ENCODE data around the gene STK40. TPM values are rescaled to one million over a fixed set of nuclear protein-coding genes. Genes with fewer than 3 reads are reported as not detected.

STK40 gene
- total RNA-seq, 2 donors from 2014 or later = 32.9 to 49.8 TPM

DNA sequence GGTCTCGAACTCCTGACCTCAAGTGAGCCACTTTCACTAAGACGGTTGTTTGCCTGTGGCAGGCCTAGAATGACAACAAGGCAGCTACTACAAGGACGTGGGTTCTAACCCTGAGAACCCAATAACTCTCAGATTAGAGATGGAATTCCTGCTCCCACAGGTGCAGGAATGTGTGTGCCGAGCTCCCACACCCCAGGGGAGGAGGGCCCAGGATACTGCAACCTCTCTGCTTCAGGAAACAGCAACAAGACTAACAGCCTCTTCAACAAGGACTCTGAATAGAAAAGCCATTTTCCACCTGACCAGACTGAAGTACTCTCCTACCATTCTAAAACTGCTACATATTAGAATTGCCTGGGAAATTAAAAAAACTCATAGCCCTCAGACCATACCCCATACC is 7.1 kb upstream of the STK40 start:
- Mint-ChIP-seq H3K27me3 (no peaks in the 10 kb centered on the region), H3K36me3 (ENCODE audit: low read depth) (peaks cover 9% of the 10 kb centered on the region), H3K27ac (no peak overlapping the region), H3K4me1 (peaks cover 23% of the 10 kb centered on the region), H3K4me3 (no peak overlapping the region)
- no peak for DNase-seq
- H3K9me3 ChIP-seq (ENCODE audit: control insufficient read depth, low read length, poor library complexity, severe bottlenecking) = no peaks in the 10 kb centered on the region
- no peak for ATAC-seq

DNA sequence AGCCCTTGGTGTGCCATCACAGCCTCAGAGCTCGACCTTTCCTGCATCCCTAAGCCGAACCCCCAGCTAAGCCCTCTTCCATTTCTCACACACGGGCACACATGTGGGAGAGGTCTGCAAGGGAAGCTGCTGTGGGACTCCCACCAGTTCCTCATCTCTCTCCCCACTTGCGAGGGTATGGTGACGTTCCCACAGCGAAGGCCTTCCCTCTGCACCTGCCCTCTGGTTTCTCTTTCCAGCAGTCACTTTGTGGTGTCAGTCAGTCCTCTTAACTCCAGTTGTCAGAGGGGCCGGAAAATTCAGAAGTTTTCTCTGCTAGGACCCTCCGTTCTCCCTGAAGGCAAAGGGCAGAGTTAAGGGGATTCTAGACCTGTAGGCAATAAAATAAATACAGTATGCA is 5.5 kb upstream of the STK40 start:
- H3K4me1 Mint-ChIP-seq = peaks cover 20% of the 10 kb centered on the region
- peak overlapping the region; percentile 51 for H3K27ac Mint-ChIP-seq

DNA sequence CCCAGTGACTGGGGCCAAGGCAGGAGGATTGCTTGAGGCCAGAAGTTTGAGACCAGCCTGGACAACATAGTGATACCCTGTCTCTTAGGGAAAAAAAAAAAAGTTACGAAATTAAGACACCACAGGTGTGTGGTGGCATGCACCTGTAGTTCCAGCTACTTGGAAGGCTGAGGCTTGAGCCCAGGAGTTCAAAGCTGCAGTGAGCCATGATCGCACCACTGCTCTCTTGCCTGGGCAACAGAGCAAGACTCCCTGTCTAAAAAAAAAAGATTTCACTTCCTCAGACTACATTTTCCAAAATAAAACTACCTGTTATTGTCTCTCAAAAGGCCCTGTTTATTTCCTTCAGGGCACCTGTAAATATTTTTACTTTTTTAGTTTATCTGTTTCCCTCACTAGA is 4.7 kb upstream of the STK40 start:
- Mint-ChIP-seq H3K4me3 (no peak overlapping the region), H3K4me1 (peaks cover 20% of the 10 kb centered on the region)
- no peak for ATAC-seq

More for the DNA sequence above, 5.5 kb upstream of the STK40 start:
- Mint-ChIP-seq H3K36me3 (ENCODE audit: low read depth) (peaks cover 6% of the 10 kb centered on the region), H3K27me3 (no peaks in the 10 kb centered on the region), H3K4me3 (no peak overlapping the region)
- ATAC-seq (no peak), DNase-seq (no peak)
- no peaks in the 10 kb centered on the region for H3K9me3 ChIP-seq (ENCODE audit: control insufficient read depth, low read length, poor library complexity, severe bottlenecking)

DNA sequence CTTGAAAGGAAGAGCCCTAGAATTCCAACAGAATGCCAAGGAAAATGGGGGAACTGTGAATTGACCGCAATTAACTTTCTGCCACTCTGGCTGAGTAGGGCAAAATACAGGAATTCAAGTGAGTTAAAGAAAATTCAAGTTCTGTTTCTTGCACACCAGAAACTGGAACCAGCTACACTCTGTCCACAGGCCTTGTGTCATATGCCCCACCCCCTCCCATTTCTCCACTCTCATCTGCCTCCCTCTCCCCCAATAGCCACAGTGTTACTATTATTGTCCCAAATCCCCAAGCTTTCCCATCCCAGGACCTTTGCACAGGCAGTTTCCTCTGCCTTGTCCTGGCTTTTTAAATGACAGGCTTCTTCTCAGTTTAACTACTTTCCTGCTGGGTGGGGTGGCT is 4.3 kb upstream of the STK40 start:
- Mint-ChIP-seq H3K36me3 (ENCODE audit: low read depth) (peaks cover 6% of the 10 kb centered on the region), H3K4me3 (no peak overlapping the region), H3K4me1 (peaks cover 20% of the 10 kb centered on the region), H3K27ac (peak overlapping the region; percentile 51), H3K27me3 (no peaks in the 10 kb centered on the region)
- no peaks in the 10 kb centered on the region for H3K9me3 ChIP-seq (ENCODE audit: control insufficient read depth, low read length, poor library complexity, severe bottlenecking)
- ATAC-seq (no peak), DNase-seq (no peak)

More for the DNA sequence above, 4.7 kb upstream of the STK40 start:
- H3K27me3 Mint-ChIP-seq = no peaks in the 10 kb centered on the region
- H3K27ac Mint-ChIP-seq = peak overlapping the region; percentile 51
- H3K9me3 ChIP-seq (ENCODE audit: control insufficient read depth, low read length, poor library complexity, severe bottlenecking) = no peaks in the 10 kb centered on the region
- DNase-seq = no peak
- peaks cover 6% of the 10 kb centered on the region for H3K36me3 Mint-ChIP-seq (ENCODE audit: low read depth)

DNA sequence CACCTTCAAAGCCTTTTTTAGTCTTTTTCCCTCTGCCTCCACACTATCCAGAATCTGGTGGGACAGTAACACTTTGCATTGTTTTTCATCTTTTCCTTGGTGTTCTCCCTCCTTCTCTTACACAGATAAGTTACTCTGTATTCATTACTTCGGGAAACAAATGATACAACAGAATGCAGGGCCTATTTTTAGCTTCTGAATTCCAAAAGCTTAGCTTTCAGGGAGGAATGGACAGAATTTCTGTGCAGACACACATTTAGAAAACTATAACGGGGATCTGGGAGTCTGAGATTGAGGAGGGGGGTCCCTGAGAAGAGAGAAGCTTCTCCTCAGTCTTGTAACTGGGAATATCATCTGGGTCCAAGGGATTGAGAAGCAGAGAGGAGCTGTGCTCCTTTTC is 3.5 kb upstream of the STK40 start:
- Mint-ChIP-seq H3K27ac (peak overlapping the region; percentile 56), H3K36me3 (ENCODE audit: low read depth) (peaks cover 6% of the 10 kb centered on the region), H3K27me3 (no peaks in the 10 kb centered on the region), H3K4me3 (no peak overlapping the region), H3K4me1 (peaks cover 24% of the 10 kb centered on the region)
- no peak for DNase-seq
- ATAC-seq = no peak
- H3K9me3 ChIP-seq (ENCODE audit: control insufficient read depth, low read length, poor library complexity, severe bottlenecking) = no peaks in the 10 kb centered on the region

DNA sequence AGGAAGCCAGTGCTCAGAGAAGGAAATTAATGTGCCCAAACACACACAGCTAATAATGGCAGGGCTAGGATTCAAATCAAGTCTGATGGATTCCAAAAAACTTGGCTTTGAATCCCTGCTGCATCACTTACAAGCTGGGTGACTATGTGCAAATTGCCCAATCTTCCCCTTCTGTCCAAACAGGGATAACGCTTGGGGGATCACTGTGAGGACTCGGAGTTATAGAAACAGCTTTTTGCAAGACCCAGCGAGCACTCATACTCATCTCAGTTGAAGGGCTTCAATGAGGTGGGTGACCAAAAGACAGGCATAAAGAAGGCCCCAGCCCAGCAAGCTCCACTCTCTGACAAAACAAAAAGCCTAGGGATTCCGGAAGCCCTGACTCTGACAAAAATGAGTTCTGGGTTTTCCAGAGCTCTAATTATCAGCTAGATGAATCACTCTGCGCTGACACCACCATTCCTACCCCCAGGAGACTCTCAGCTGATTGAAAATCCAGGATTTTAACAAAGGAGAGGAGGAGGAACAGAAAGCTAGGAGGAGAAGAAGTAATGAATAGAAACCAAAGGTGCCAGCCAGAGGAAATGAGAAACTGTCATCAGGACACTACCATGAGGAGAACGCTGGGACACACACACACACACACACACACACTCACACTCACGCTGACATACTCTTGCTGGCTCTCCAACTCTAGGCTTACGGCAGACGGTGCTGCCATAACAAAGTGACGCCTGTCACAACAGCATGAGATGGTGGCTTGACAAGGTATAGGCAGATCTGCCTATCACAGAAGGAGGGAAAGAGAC is 1.6 kb upstream of the STK40 start:
- peaks cover 6% of the 10 kb centered on the region for H3K36me3 Mint-ChIP-seq (ENCODE audit: low read depth)
- ATAC-seq (no peak), DNase-seq (no peak)
- no peaks in the 10 kb centered on the region for H3K27me3 Mint-ChIP-seq
- peak overlapping the region; percentile 94 for H3K4me3 Mint-ChIP-seq
- H3K9me3 ChIP-seq (ENCODE audit: control insufficient read depth, low read length, poor library complexity, severe bottlenecking) = no peaks in the 10 kb centered on the region
- peak overlapping the region; percentile 96 for H3K27ac Mint-ChIP-seq
- peaks cover 31% of the 10 kb centered on the region for H3K4me1 Mint-ChIP-seq

GRCh38 chr1:36386265-36387140 is 779 bp upstream of the STK40 start:
- Mint-ChIP-seq H3K36me3 (ENCODE audit: low read depth) (peaks cover 4% of the 10 kb centered on the region), H3K27ac (peak overlapping the region; percentile 96), H3K4me3 (peak overlapping the region; percentile 94), H3K4me1 (peaks cover 36% of the 10 kb centered on the region), H3K27me3 (no peaks in the 10 kb centered on the region)
- DNase-seq (peak; percentile 57 to 80 (median 63)), ATAC-seq (peak; percentile 62)
- H3K9me3 ChIP-seq (ENCODE audit: control insufficient read depth, low read length, poor library complexity, severe bottlenecking) = no peaks in the 10 kb centered on the region

DNA sequence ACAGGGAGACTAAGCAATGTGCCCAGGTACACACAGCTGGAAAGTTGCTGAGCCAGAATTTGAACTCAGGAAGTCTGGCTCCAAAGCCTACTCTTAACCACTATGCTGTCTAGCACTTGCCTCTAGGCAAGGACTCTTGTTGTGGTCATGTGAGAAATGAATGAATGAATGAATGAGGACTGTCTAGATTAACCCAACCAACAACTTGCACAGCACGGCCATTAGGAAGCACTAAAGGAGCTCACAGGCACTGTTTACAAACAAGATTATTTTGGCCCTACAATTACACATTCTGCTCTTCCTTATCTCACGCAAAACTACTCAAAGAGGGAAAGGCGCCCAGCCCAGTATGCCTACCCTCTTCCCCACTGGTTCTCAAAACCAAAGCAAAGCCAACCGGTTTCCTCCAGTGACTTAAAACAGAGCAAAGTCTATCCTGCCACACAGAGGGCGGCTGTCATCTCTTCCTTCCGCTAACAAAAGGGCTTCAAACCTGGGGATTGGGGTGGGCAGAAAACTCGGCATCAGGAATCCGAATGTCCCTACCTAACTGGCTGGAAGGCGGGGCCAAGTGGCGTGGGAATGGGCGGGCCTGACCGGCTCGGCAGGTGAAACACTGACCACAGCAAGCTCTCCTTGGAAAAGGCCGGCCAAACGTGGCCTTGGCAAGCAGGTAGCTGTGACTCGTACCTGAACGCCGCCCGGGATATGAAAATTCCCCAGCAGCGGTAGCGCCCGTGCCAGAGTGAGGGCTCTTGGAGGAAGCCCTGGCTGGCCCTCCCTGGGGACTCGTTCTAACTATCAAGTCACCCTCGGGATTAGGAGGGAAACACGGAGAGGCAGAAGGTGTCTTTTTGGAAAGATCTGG is 948 bp downstream of the STK40 start:
- DNase-seq = peak in 1 of 3 donors; percentile 31
- Mint-ChIP-seq H3K4me1 (peaks cover 45% of the 10 kb centered on the region), H3K27ac (peak overlapping the region; percentile 97), H3K36me3 (ENCODE audit: low read depth) (no peaks in the 10 kb centered on the region), H3K4me3 (peak overlapping the region; percentile 94), H3K27me3 (no peaks in the 10 kb centered on the region)
- ATAC-seq = no peak
- no peaks in the 10 kb centered on the region for H3K9me3 ChIP-seq (ENCODE audit: control insufficient read depth, low read length, poor library complexity, severe bottlenecking)

DNA sequence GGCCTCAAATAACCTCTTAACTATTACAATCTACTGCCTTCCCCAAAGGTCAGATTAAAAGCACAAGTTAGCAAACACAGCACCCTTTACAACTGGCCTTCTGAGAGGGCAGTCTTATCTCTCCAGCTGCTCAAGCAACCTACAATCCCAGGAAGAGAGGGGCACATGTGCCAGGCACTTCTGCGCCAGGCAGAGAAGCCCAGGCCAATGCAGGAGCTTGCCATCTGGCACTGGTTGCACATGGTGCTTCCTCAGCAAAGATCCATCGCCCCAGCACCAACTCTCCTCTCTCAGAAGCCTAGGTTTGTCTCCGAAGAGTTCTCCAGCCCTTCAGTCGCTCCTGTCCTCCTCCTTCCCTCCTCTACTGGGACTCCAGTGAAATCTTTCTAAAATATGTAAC is 2.5 kb downstream of the STK40 start:
- H3K4me1 Mint-ChIP-seq = peaks cover 50% of the 10 kb centered on the region
- no peaks in the 10 kb centered on the region for H3K9me3 ChIP-seq (ENCODE audit: control insufficient read depth, low read length, poor library complexity, severe bottlenecking)
- ATAC-seq (no peak), DNase-seq (no peak)
- H3K4me3 Mint-ChIP-seq = peak overlapping the region; percentile 75
- H3K27me3 Mint-ChIP-seq = no peaks in the 10 kb centered on the region
- H3K27ac Mint-ChIP-seq = peak overlapping the region; percentile 97
- H3K36me3 Mint-ChIP-seq (ENCODE audit: low read depth) = no peaks in the 10 kb centered on the region

DNA sequence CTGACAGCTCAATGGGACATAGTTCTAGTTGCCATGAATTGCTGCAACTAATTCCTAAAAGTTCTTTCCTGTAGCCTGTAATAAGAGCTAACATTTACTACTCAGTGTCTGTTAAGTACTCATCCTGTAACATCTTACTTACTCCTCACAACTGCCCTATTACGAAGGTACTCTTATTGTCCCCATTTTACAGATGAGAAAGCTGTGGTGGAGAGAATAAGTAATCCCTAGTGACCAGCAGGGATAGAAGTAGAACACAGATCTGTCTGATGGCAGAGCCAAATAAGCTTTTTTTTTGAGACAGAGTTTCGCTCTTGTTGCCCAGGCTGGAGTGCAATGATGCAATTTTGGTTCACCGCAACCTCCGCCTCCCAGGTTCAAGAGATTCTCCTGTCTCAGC is 3.1 kb downstream of the STK40 start:
- Mint-ChIP-seq H3K4me1 (peaks cover 50% of the 10 kb centered on the region), H3K4me3 (no peak overlapping the region)
- no peak for DNase-seq

DNA sequence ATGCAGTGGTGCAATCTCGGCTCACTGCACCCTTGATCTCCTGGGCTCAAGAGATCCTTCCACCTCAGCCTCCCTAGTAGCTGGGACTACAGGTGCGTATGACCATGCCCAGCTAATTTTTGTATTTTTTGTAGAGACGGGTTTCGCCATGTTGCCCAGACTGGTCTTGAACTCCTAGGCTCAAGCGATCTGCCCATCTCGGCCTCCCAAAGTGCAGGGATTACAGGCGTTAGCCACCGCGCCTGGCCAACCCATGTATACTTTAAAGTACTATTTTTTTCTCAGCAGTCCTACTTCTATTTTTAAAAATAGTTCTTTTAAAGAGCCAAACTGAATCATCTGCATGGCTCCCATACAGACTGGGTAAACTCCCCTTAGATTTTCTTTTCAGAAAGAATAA is 3.5 kb downstream of the STK40 start:
- Mint-ChIP-seq H3K27ac (peak overlapping the region; percentile 89), H3K4me3 (no peak overlapping the region), H3K4me1 (peaks cover 53% of the 10 kb centered on the region), H3K36me3 (ENCODE audit: low read depth) (no peaks in the 10 kb centered on the region), H3K27me3 (no peaks in the 10 kb centered on the region)
- ATAC-seq (no peak), DNase-seq (no peak)
- H3K9me3 ChIP-seq (ENCODE audit: control insufficient read depth, low read length, poor library complexity, severe bottlenecking) = no peaks in the 10 kb centered on the region

More for the DNA sequence above, 3.1 kb downstream of the STK40 start:
- ATAC-seq = no peak
- Mint-ChIP-seq H3K27me3 (no peaks in the 10 kb centered on the region), H3K36me3 (ENCODE audit: low read depth) (no peaks in the 10 kb centered on the region), H3K27ac (peak overlapping the region; percentile 89)
- H3K9me3 ChIP-seq (ENCODE audit: control insufficient read depth, low read length, poor library complexity, severe bottlenecking) = no peaks in the 10 kb centered on the region

DNA sequence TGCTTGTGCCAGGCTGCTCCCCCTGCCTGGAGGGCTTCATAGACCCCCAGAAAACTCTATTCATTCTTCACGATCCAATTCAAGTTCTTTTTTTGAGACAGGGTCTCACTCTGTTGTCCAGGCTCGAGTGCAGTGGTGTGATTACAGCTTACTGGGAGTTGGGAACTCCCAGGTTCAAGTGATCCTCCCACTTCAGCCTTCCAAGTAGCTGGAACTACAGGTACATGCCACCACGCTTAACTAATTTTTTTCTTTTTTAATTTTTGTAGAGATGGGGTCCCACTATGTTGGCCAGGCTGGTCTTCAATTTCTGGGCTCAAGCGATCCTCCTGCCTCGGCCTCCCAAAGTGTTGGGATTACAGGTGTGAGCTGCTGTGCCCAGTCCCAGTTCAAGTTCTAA is 4.3 kb downstream of the STK40 start:
- peak overlapping the region; percentile 89 for H3K27ac Mint-ChIP-seq
- H3K4me3 Mint-ChIP-seq = no peak overlapping the region
- peaks cover 51% of the 10 kb centered on the region for H3K4me1 Mint-ChIP-seq

GRCh38 chr1:36380782-36381181 is 4.9 kb downstream of the STK40 start:
- DNase-seq = no peak
- Mint-ChIP-seq H3K27me3 (no peaks in the 10 kb centered on the region), H3K4me3 (no peak overlapping the region), H3K4me1 (peaks cover 53% of the 10 kb centered on the region), H3K36me3 (ENCODE audit: low read depth) (no peaks in the 10 kb centered on the region), H3K27ac (peak overlapping the region; percentile 89)
- no peaks in the 10 kb centered on the region for H3K9me3 ChIP-seq (ENCODE audit: control insufficient read depth, low read length, poor library complexity, severe bottlenecking)
- ATAC-seq = no peak

More for the DNA sequence above, 4.3 kb downstream of the STK40 start:
- no peak for DNase-seq
- no peaks in the 10 kb centered on the region for H3K9me3 ChIP-seq (ENCODE audit: control insufficient read depth, low read length, poor library complexity, severe bottlenecking)
- Mint-ChIP-seq H3K36me3 (ENCODE audit: low read depth) (no peaks in the 10 kb centered on the region), H3K27me3 (no peaks in the 10 kb centered on the region)
- ATAC-seq = no peak
